ENCODE data around the gene BICD1.
"Not testable (repeated sequence)": the region's sequence is repeated elsewhere in the genome, so short reads cannot be mapped to it uniquely, and the experiment has no call there.

Gene BICD1

DNA sequence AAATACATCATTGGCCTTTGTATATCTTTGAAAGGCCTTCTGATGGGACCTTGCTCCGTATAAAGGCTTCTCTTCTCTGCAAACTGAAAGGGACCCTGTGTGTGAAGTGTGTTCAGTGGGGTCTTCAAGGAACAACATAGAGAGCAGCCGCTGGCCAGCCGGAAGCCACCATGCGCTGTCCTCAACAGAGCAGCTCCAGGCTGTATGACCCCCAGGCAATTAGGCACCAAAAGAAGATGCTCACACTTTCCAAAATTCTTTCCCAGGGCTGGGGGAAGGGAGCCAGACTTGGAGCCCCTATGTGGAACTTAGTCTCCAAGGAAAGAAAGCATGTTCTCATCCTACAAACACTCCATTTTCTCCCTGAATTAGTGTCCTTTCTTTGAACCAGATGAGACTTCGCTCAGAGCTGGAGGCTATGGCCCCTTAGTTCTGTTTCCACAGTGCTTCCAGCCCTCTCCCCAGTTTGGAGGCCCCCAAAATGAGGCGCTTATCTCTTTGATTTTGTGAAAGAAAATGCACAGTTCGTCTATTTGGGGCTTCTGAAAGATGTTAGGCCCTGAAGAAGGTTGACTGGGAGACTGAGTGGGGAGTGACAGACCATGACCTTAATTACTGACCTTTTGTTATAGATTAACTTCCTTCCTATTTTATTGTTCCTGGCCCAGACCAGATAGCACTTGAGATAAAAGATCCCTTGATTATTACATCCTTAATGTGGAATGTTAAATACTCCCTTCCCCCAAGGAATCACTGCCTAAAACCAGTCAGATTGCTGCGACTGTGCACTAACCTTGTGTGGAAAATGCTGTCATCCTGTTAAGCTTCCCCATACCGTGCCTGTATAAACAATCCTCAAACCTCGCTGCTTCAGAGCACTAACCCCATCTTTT lies 164.4 kb downstream of the BICD1 start:
- DNase-seq: no peak
- TF ChIP-seq POLR2A (IDR thresholded peaks at IDR 0.05; ENCODE audit: low read length) (no peak), GATA1 (IDR thresholded peaks at IDR 0.05; ENCODE audit: low read depth, low read length) (no peak)

DNA sequence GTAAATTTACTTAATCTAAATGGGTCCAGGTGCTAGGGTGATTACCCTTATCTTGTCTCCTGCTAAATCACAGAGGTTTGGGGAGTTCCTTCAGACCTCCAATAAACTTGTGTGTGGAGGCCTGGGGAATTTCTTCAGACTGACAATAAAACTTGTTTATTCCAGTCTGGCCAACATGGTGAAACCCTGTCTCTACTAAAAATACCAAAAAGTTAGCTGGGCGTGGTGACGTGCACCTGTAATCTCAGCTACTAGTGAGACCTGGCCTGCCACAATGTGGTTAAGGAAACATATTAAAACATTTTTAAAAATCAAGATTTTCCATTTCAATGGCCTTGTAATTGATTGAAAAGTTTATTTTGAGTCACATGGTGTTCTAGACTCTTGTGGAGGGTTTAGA lies 165.8 kb downstream of the BICD1 start:
- no peak for TF ChIP-seq GATA1 (IDR thresholded peaks at IDR 0.05; ENCODE audit: low read depth, low read length)
- no peak for TF ChIP-seq POLR2A (IDR thresholded peaks at IDR 0.05; ENCODE audit: low read length)
- DNase-seq: no peak

DNA sequence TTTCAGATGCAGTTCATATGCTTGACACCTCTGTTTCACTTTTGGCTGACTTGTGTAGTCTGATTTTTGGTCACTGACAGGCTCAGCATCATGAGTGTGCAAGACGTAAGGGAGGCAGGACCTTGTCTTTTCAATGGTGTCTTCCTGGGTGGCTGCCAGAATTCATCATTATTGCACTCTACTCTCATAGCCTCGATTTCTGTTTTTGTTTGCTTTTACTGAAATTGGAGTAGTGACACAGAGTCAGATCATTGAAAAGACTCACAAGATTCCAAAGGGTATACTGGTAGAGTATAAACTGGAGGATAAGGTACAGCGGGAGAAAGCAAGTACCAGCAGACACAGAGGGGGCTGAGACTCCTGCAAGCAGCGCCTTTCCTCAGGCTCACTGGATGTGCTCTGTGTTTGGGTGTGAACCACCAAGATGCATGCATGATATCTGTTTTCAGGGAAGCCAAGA lies 166.4 kb downstream of the BICD1 start:
- TF ChIP-seq GATA1 (IDR thresholded peaks at IDR 0.05; ENCODE audit: low read depth, low read length): no peak
- TF ChIP-seq POLR2A (IDR thresholded peaks at IDR 0.05; ENCODE audit: low read length): no peak
- peak; percentile 37 to 43 for DNase-seq

DNA sequence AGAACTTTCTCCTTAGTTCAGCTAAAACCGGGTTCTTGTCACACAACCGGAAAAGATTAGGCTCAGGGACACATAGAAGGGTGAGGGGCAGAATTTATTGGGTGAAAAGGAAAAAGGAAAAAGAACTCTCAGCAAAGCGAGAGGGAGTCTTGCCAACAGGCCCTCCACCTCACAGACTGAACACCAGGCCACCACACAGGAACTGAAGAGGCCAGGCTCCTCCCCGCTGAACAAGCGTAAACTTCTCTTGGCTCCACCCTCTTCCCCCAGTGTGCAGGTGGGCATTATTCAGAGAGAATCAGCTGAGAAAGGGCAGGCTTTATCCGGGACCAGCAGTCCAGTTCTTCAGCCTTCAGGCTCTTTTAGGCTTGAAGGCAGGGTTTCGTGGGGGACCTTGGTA lies 167.1 kb downstream of the BICD1 start:
- TF ChIP-seq POLR2A (IDR thresholded peaks at IDR 0.05; ENCODE audit: low read length) (no peak), GATA1 (IDR thresholded peaks at IDR 0.05; ENCODE audit: low read depth, low read length) (no peak)
- DNase-seq: peak; percentile 35 to 45

DNA sequence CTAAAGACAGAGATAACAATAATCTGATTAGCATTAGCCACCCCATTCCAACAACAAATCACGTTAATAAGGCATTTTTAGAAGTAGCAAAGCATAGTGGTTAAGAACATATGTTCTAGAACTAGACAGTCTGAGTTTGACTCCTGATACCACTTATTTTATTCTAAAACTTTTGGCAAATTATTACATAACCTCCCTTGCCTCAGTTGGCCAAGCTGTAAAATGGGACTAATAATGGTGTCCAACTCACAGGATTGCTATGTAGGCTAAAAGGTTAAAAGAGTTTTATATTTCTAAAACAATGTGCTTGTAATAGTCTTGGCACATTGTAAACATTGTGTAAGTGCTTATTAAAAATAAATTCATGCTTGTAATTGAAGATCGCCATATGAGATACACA lies 168.0 kb downstream of the BICD1 start:
- no peak for DNase-seq
- TF ChIP-seq POLR2A (IDR thresholded peaks at IDR 0.05; ENCODE audit: low read length): no peak
- no peak for TF ChIP-seq GATA1 (IDR thresholded peaks at IDR 0.05; ENCODE audit: low read depth, low read length)

DNA sequence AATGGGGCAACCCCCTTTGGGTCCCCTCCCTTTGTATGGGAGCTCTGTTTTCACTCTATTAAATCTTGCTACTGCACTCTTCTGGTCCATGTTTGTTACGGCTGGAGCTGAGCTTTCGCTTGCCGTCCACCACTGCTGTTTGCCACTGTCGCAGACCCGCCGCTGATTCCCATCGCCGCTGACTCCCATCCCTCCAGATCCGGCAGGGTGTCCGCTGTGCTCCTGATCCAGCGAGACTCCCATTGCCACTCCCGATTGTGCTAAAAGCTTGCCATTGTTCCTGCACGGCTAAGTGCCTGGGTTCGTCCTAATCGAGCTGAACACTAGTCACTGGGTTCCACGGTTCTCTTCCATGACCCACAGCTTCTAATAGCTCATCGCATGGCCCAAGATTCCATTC lies 168.9 kb downstream of the BICD1 start:
- DNase-seq: not testable (repeated sequence)

DNA sequence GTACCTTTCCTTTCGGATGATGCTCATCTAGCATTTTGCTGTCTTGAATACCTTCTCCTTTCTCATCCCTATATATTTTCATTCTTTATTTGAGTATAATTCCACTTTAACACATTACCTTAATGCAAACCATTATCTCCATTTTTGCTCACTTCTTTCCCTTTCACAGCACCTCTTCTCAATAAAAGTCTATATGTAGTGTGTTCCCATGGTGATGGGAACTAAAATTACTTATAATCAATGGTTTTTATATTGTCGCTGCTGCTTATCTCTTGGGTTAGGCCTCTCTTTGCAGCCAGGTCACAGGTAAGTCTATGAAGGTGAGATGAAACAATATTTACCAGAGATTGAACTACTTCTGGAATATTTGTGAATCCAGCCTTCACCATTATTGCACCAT lies 171.1 kb downstream of the BICD1 start:
- no peak for DNase-seq
- no peak for TF ChIP-seq GATA1 (IDR thresholded peaks at IDR 0.05; ENCODE audit: low read depth, low read length)
- no peak for TF ChIP-seq POLR2A (IDR thresholded peaks at IDR 0.05; ENCODE audit: low read length)

DNA sequence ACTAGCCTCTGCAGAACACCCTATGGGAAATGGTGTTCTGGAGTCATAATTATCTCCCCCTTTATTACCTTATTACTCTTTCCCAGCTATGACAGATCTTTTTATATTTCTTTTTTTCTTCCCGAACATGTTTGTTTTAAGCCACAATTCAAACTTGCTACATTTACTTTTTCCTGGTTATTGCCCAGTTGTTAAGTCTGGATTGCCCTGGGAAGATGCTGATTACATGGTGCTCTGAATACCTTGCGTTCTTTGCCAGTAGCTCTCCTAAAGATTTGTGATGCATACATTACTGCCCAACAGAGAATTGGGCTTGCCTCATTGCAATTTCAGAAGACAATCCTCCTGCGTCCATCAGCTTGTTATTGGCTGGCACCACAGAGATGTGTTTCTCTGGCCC lies 174.5 kb downstream of the BICD1 start:
- no peak for DNase-seq
- TF ChIP-seq POLR2A (IDR thresholded peaks at IDR 0.05; ENCODE audit: low read length) (no peak), GATA1 (IDR thresholded peaks at IDR 0.05; ENCODE audit: low read depth, low read length) (no peak)

DNA sequence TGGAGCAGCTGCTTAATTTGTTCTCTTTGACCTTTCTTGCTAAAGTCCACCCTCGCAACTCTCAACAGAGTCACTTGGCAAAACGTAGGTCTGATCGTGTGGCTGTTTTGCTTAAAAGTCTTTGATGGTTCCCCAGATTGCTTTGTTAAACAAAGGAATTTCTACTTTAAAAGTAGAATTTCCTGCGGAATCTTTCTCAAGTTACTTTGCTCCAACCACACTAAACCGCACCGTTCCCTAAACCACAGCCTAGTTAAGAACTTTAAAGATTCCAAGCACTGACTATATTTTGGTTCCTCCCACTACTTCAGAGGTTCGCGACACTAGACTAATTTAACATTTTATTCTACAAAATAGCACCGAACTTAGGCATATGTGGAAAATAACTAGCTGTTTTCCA lies 177.9 kb downstream of the BICD1 start:
- no peak for DNase-seq
- TF ChIP-seq GATA1 (IDR thresholded peaks at IDR 0.05; ENCODE audit: low read depth, low read length): no peak
- no peak for TF ChIP-seq POLR2A (IDR thresholded peaks at IDR 0.05; ENCODE audit: low read length)

DNA sequence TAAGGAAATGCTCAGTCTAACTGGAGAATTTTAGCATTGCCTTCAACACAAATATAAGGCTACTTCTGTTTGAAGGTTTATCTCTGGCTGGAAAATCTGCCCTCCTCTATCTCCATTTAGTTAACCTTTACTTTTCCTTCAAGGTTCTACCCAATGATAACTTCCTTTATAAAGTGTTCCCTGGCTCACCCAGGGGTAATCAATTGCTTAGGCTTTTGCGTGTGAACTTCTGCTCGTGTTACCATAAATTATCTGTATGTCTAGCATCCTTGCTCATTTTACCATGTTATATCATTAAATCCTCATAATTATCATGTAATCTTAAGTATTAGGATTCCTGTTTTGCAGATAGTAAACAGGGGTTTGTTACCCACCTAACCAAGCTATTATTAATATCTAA lies 178.4 kb downstream of the BICD1 start:
- TF ChIP-seq POLR2A (IDR thresholded peaks at IDR 0.05; ENCODE audit: low read length): no peak
- TF ChIP-seq GATA1 (IDR thresholded peaks at IDR 0.05; ENCODE audit: low read depth, low read length): no peak
- no peak for DNase-seq

DNA sequence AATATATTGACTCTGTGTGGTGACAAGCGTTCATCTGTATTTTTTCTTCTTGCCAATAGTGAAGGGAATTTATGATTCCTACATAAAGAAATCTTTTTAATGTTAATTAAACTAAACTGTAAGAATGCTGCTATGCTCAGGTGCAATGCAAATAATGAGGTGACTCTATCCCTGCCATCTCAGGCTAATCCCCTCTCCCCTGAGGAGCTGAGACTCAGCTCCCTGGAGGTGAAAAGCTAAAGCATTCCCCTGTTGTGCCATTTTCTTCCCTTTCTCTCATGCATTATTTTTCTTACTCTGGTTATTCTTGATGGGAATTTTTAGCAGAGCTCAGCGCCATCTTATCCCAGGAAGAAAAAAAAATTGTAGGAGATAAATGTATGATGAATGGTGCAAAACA lies 178.8 kb downstream of the BICD1 start:
- no peak for TF ChIP-seq POLR2A (IDR thresholded peaks at IDR 0.05; ENCODE audit: low read length)
- TF ChIP-seq GATA1 (IDR thresholded peaks at IDR 0.05; ENCODE audit: low read depth, low read length): no peak

DNA sequence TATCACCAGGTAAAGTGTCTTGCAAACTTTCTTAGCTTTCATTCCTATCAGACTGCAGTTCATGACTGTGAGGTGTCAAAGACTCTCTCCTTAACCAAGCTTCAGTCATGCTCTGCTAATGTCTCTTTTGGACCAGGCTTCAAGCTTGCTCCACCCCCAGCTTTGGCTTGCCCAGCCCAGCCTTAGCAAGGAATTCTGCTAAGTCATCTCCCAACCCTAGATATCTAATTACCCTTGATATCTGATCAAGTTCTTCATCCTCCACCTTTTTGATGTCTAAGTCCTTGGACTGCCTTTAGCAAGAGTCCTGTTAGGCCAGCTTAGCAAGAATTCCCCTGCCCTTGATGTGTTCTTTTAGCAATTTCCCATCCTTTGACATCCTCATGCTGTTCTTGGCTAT lies 183.8 kb downstream of the BICD1 start:
- peak; percentile 65 to 66 for DNase-seq
- TF ChIP-seq POLR2A (IDR thresholded peaks at IDR 0.05; ENCODE audit: low read length): no peak

More for the DNA sequence above, 178.8 kb downstream of the BICD1 start:
- no peak for DNase-seq

DNA sequence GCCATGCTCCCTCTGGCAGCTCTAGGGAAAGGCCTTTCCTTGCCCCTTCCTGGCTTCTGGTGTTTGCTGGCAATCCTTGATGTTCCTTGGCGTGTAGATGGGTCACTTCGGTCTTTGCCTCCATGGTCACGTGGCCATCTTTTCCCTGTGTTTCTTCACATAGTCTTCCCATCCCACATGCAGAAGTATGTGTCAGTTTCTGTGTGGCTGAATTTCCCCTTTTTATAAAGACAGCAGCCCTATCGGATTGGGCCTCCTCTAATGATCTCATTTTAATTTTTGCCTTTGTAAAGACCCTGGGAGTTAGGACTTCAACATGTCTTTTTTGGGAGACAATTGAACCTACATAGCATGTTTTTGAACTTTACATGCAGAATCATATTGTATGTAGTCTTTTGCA lies 185.5 kb downstream of the BICD1 start:
- DNase-seq: no peak
- no peak for TF ChIP-seq POLR2A (IDR thresholded peaks at IDR 0.05; ENCODE audit: low read length)
- TF ChIP-seq GATA1 (IDR thresholded peaks at IDR 0.05; ENCODE audit: low read depth, low read length): no peak

DNA sequence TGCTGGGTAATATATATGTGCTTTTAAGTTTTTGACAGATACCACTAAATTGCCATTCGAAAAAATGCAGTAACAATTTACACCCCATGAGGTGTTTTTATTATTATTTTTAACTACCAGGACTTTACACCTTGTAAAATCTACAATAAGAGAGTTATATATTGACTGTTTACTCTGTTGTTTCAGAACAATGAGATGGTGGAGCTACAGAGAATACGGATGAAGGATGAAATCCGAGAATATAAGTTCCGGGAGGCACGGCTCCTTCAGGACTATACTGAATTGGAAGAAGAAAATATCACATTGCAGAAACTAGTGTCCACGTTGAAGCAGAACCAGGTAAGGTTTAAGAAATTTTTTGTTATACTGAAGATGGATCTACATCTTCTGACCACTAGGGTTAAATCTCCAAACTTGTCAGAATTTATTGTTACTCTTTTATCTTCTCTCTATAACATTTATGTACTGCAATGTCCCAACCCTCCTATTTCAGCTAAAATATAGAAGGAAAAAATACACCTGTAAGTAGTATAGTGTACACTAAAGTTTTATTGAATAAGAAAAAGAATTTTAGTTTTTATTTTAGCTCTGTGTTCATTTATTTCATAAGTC lies 187.3 kb downstream of the BICD1 start:
- no peak for DNase-seq
- TF ChIP-seq POLR2A (IDR thresholded peaks at IDR 0.05; ENCODE audit: low read length) (no peak), GATA1 (IDR thresholded peaks at IDR 0.05; ENCODE audit: low read depth, low read length) (no peak)

DNA sequence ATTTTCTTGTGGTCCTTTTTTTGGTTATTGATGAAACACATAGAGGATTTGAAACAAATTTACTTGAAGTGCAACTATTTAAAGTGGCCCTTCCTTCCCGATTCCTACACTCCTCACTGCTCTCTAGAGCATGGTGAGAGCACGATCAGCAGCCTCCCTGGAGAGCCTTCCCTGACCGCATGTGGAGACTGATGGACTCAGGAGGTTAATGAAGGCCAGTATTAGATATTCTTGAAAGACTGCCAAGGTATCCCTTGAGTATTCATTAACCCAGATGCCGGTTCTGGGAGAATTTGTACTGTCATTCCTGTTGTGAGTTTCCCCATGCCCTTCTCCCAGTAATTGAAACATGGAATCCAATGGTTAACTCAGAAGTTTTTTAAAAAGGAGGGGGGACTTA lies 189.9 kb downstream of the BICD1 start:
- DNase-seq: no peak
- TF ChIP-seq POLR2A (IDR thresholded peaks at IDR 0.05; ENCODE audit: low read length) (no peak), GATA1 (IDR thresholded peaks at IDR 0.05; ENCODE audit: low read depth, low read length) (no peak)

Data from erythroblast (primary cell).